ENCODE data around the gene MBOAT2. TPM values are rescaled to one million over a fixed set of nuclear protein-coding genes. Genes with fewer than 3 reads are reported as not detected.

Gene MBOAT2
- total RNA-seq, 1 experiment from 2014 or later: 16.7 TPM

- no peak for DNase-seq (ENCODE audit: low read depth)
- in situ Hi-C loops (cut with HindIII; ENCODE audit: low pct_unique_long_range_greater_than_20kb, low sequenced_read_pairs): no loop called here
Observed at GRCh38 chr2:8821276-8822217, 181.9 kb downstream of the MBOAT2 start.

- in situ Hi-C loops (cut with HindIII; ENCODE audit: low pct_unique_long_range_greater_than_20kb, low sequenced_read_pairs): no loop called here
- no peak for DNase-seq (ENCODE audit: low read depth)
Observed at GRCh38 chr2:8819948-8820347, 183.5 kb downstream of the MBOAT2 start.

- no peak for DNase-seq (ENCODE audit: low read depth)
- in situ Hi-C loops (cut with HindIII; ENCODE audit: low pct_unique_long_range_greater_than_20kb, low sequenced_read_pairs): no loop called here
Observed at GRCh38 chr2:8819194-8819593, 184.3 kb downstream of the MBOAT2 start.

GRCh38 chr2:8817221-8817620 is 186.3 kb downstream of the MBOAT2 start:
- in situ Hi-C loops (cut with HindIII; ENCODE audit: low pct_unique_long_range_greater_than_20kb, low sequenced_read_pairs): no loop called here
- DNase-seq (ENCODE audit: low read depth): no peak

- DNase-seq (ENCODE audit: low read depth): no peak
- in situ Hi-C loops (cut with HindIII; ENCODE audit: low pct_unique_long_range_greater_than_20kb, low sequenced_read_pairs): no loop called here
Observed at GRCh38 chr2:8806885-8807704, 196.4 kb downstream of the MBOAT2 start.

- in situ Hi-C loops (cut with HindIII; ENCODE audit: low pct_unique_long_range_greater_than_20kb, low sequenced_read_pairs): no loop called here
- no peak for DNase-seq (ENCODE audit: low read depth)
Observed at GRCh38 chr2:8805278-8806210, 197.9 kb downstream of the MBOAT2 start.

GRCh38 chr2:8803658-8804379 is 199.7 kb downstream of the MBOAT2 start:
- DNase-seq (ENCODE audit: low read depth): peak; percentile 66

GRCh38 chr2:8802741-8803140 is 200.7 kb downstream of the MBOAT2 start:
- DNase-seq (ENCODE audit: low read depth): no peak
- in situ Hi-C loops (cut with HindIII; ENCODE audit: low pct_unique_long_range_greater_than_20kb, low sequenced_read_pairs): no loop called here

More at GRCh38 chr2:8803658-8804379, 199.7 kb downstream of the MBOAT2 start:
- in situ Hi-C loops (cut with HindIII; ENCODE audit: low pct_unique_long_range_greater_than_20kb, low sequenced_read_pairs): no loop called here

Other genes with a start within 250 kb of the MBOAT2 start
- 12.4 and 17.8 TPM in 2 replicates for gene KIDINS220, start 166.1 kb downstream of the MBOAT2 start, total RNA-seq (2014; rRNA removed; shearing (Covaris generic); ENCODE audit: low replicate concordance)
- gene ASAP2, start 203.1 kb upstream of the MBOAT2 start, total RNA-seq (2014; rRNA removed; shearing (Covaris generic); ENCODE audit: low replicate concordance): 33.8 and 34.8 TPM in 2 replicates

All from Caki2 (cell line).